Lung (tissue), 12 donors: Measurements from ENCODE around the gene TOB2. TPM values are rescaled to one million over a fixed set of nuclear protein-coding genes. Genes with fewer than 3 reads are reported as not detected.
A peak's percentile ranks its signal among the peaks of the same experiment; 100 is the strongest.

Source experiments
- ATAC-seq: fragments of 200-7000 bp; cut with Tn5 transposase; one replicate; pipeline ENCODE4 v1.9.1; 2020; ENCODE audit warnings: moderate number of reproducible peaks; ENCODE audit not compliant: insufficient read depth, low FRiP score
- DNase-seq, 3 donors: peaks; one replicate each; pipeline ENCODE4 v3.0.0-alpha.2; 2013 to 2017
- H3K27ac ChIP-seq, 2 donors: one replicate each; pipeline ENCODE4 v1.5.1; 2013; ENCODE audit warnings: mild to moderate bottlenecking in 2 of 2, moderate library complexity in 2 of 2, control low read depth in 1 of 2, inconsistent platforms in 1 of 2, low read depth in 1 of 2, low read length in 1 of 2
- H3K27me3 ChIP-seq, 3 donors: one replicate each; pipeline ENCODE4 v1.5.1; 2013; ENCODE audit warnings: low read length in 2 of 3; ENCODE audit not compliant: control insufficient read depth in 3 of 3, insufficient read depth in 3 of 3
- H3K36me3 ChIP-seq, 4 donors: one replicate each; pipeline ENCODE4 v1.5.1; 2013; ENCODE audit warnings: low read length in 4 of 4, mild to moderate bottlenecking in 1 of 4, moderate library complexity in 1 of 4; ENCODE audit not compliant: control insufficient read depth in 4 of 4, insufficient read depth in 4 of 4
- H3K4me1 ChIP-seq, 5 donors: one replicate each; pipeline ENCODE4 v1.5.1; 2013; ENCODE audit warnings: low read length in 5 of 5, mild to moderate bottlenecking in 2 of 5, moderate library complexity in 1 of 5; ENCODE audit not compliant: control insufficient read depth in 5 of 5, insufficient read depth in 5 of 5
- H3K4me3 ChIP-seq: one replicate; pipeline ENCODE4 v1.5.1; 2013; ENCODE audit warnings: mild to moderate bottlenecking, control low read depth, moderate library complexity
- H3K9ac ChIP-seq, 2 donors: one replicate each; pipeline ENCODE4 v1.5.1; 2013; ENCODE audit warnings: low read length in 2 of 2, control low read depth in 1 of 2; ENCODE audit not compliant: insufficient read depth in 1 of 2
- H3K9me3 ChIP-seq, 4 donors: one replicate each; pipeline ENCODE4 v1.5.1; 2013; ENCODE audit warnings: low read length in 3 of 4, mild to moderate bottlenecking in 1 of 4, moderate library complexity in 1 of 4; ENCODE audit not compliant: control insufficient read depth in 4 of 4, insufficient read depth in 3 of 4
- WGBS, 2 donors: extraction: QIAGEN DNeasy Blood & Tissue Kit; methylation state at CpG; one replicate each; pipeline ENCODE4 v1.1.7; 2013; 5-methylcytosine and 5-hydroxymethylcytosine counted together
- polyA plus RNA-seq, 2 donors: library from polyadenylated mRNA; stranded (reverse); fragments of 200-250 nt; gene quantifications; one replicate each; pipeline ENCODE4 v1.2.1, GENCODE V29; 2013
- total RNA-seq, 2 donors: library from RNA; depleted of rRNA in 1 of 2; stranded (reverse); fragments of >200 nt in 1 of 2; gene quantifications; one replicate each; pipeline ENCODE4 v1.2.1, GENCODE V29; 2014 to 2021
- TF ChIP-seq, protein P1 (sequence below): IDR thresholded peaks from 2 replicates; pipeline ENCODE4 v1.5.1; 2012; ENCODE audit warnings: mild to moderate bottlenecking; ENCODE audit errors: control extremely low read depth, extremely low read depth
- donor health status: control.
- donor health status: control.
- donor health status: Bipolar disorder and iron deficiency.
- donor health status: healthy.
- donor health status: DM: yes; HTN: yes; CAD: no.

The TOB2 gene
- total and polyA plus RNA-seq, 4 donors = 15.4 to 46.7 (median 23.5) TPM

DNA sequence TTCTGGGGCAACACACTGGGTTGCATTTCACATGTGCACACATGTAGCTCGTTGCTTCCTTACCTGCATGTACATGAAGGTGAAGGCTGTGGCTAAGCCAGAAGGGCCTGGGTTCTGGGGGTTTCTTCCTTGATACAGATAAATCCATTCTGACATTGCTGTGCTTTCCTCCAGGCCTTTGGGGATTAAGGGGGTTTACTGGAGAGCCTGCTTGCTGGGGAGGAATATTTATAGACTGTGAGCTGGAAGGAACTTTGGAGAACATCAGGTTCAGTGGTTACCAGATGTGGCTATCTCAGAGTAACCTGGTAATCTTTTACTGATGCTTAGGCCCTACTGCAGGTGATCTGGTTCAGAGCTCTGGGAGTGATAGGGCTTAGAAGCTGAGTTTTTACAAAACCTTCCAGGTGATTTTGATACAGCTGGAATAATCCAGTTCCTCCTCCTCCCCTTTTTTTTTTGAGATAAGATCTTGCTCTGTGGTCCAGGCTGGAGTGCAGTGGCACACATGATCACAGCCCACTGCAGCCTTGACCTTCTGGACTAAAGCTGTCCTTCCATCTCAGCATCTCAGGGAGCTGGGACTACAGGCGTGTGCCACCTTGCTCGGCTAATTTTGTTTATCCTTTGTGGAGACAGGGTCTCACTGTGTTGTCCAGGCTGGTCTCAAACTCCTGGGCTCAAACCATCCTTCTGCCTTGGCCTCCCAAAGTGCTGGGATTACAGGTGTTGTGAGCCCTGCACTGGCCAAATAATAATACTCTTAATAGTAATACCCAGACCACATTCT lies 42.2 kb upstream of the TOB2 start:
- DNase-seq (no peak), ATAC-seq (no peak)
- Histone ChIP-seq H3K9me3 (no peaks in the 10 kb centered on the region), H3K27me3 (no peaks in the 10 kb centered on the region), H3K27ac (peak overlapping the region in 1 of 2 donors; percentile 75), H3K36me3 (no peaks in the 10 kb centered on the region), H3K4me3 (no peak overlapping the region), H3K9ac (no peak overlapping the region), H3K4me1 (peaks cover 4 to 27% (median 11%) of the 10 kb centered on the region in 5 donors)
- TF ChIP-seq, protein P1, sequence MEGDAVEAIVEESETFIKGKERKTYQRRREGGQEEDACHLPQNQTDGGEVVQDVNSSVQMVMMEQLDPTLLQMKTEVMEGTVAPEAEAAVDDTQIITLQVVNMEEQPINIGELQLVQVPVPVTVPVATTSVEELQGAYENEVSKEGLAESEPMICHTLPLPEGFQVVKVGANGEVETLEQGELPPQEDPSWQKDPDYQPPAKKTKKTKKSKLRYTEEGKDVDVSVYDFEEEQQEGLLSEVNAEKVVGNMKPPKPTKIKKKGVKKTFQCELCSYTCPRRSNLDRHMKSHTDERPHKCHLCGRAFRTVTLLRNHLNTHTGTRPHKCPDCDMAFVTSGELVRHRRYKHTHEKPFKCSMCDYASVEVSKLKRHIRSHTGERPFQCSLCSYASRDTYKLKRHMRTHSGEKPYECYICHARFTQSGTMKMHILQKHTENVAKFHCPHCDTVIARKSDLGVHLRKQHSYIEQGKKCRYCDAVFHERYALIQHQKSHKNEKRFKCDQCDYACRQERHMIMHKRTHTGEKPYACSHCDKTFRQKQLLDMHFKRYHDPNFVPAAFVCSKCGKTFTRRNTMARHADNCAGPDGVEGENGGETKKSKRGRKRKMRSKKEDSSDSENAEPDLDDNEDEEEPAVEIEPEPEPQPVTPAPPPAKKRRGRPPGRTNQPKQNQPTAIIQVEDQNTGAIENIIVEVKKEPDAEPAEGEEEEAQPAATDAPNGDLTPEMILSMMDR = no peak
- WGBS, 2 donors = 81 to 94% methylated on average over 3 of the region's 3 CpGs

DNA sequence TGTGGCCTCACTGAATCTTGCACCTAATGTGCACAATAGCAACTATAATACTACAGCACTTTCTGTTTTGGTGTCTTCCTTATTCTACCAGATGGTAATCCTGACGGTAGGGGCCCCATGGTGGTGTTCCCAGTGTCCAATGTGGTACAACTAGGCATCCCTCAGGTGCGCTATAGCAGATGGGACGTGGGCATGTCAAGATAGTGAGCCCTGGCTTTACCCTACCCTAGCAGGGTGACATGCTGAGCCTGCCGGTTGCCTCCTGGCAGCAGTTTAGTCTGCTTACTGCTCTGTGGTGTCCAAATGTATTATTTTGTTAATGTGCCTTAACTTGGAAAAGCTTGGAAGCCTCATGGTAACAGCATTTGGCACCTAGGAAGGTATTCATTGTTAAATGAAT lies 41.5 kb upstream of the TOB2 start:
- Histone ChIP-seq H3K36me3 (no peaks in the 10 kb centered on the region), H3K4me3 (no peak overlapping the region), H3K27me3 (no peaks in the 10 kb centered on the region), H3K27ac (peak overlapping the region in 1 of 2 donors; percentile 75), H3K9me3 (no peaks in the 10 kb centered on the region), H3K4me1 (peaks cover 4 to 28% (median 11%) of the 10 kb centered on the region in 5 donors), H3K9ac (no peak overlapping the region)
- DNase-seq (no peak), ATAC-seq (no peak)
- 90% methylated on average over 4 of the region's 4 CpGs for WGBS, 2 donors
- TF ChIP-seq, protein P1 = no peak

DNA sequence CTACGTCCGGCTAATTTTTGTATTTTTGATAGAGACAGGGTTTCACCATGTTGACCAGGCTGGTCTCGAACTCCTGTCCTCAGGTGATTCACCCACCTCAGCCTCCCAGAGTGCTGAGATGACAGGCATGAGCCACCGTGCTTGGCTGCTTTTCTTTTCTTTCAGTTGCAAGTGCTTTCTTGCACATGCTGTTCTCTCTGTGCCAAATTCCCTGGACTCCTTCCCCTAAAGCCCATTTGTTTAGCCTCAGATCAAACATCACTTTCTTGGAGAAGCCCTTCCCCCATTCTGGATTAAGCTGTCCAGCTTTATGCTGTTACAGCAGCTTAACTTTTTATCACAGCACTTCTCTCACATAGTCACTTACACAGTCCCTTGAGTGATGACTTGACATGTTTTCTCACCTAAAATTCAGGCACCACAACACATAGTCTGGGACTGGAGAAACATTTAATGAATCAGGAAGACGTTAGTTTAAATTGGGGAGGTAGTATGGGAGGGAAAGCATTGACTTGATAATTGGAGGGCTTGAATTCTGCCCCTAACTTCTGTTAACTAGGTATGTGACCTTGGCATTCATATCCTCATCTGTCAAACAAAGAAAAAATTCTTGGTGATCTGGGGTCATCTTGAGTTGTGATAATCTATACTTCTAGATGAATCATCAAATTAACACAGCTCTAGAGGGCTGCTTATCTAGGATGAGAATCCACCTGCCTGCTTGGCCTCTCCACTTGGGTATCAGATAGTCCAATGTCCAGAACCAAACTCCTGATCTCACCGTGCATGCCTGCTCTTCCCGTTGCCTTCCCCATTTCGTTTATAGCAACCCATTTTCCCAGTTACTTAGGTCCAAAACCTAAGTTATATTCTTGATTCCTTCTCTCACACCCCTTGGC lies 40.7 kb upstream of the TOB2 start:
- TF ChIP-seq, protein P1 = no peak
- peak; percentile 43 to 88 (median 77) for DNase-seq
- Histone ChIP-seq H3K4me1 (peaks cover 4 to 35% (median 11%) of the 10 kb centered on the region in 5 donors), H3K36me3 (no peaks in the 10 kb centered on the region), H3K27me3 (no peaks in the 10 kb centered on the region), H3K9ac (no peak overlapping the region), H3K27ac (peak overlapping the region in 1 of 2 donors; percentile 75), H3K9me3 (no peaks in the 10 kb centered on the region), H3K4me3 (no peak overlapping the region)
- WGBS, 2 donors = 79 to 84% methylated on average over 8 of the region's 8 CpGs
- ATAC-seq = no peak
